Endodermal cell (in vitro differentiated cells): ENCODE measurements around the gene PMEPA1. TPM values are rescaled to one million over a fixed set of nuclear protein-coding genes. Genes with fewer than 3 reads are reported as not detected.

ENCODE experiments used
- DNase-seq: peaks from one replicate; pipeline ENCODE4 v3.0.0-alpha.2; 2017
- H3K27ac ChIP-seq: 2 replicates; pipeline ENCODE4 v1.5.1; 2013; ENCODE audit warnings: mild to moderate bottlenecking, low read depth, low read length, moderate library complexity
- H3K27me3 ChIP-seq: 2 replicates; pipeline ENCODE4 v1.6.1; 2013; ENCODE audit warnings: mild to moderate bottlenecking, low read length, moderate library complexity; ENCODE audit not compliant: insufficient read depth, control insufficient read depth, poor library complexity, severe bottlenecking
- H3K36me3 ChIP-seq: 2 replicates; pipeline ENCODE4 v1.7.0; 2013; ENCODE audit warnings: mild to moderate bottlenecking, low read length, moderate library complexity; ENCODE audit not compliant: control insufficient read depth, insufficient read depth
- H3K4me1 ChIP-seq: one replicate; pipeline ENCODE4 v1.7.0; 2013; ENCODE audit warnings: low read length; ENCODE audit not compliant: control insufficient read depth, insufficient read depth
- H3K4me3 ChIP-seq: 2 replicates; pipeline ENCODE4 v1.5.1; 2013; ENCODE audit warnings: mild to moderate bottlenecking, low read length, moderate library complexity
- H3K9ac ChIP-seq: 2 replicates; pipeline ENCODE4 v1.6.1; 2013; ENCODE audit warnings: mild to moderate bottlenecking, low read length, moderate library complexity; ENCODE audit not compliant: poor library complexity, severe bottlenecking; ENCODE audit errors: extremely low read depth
- H3K9me3 ChIP-seq: 2 replicates; pipeline ENCODE4 v1.6.1; 2013; ENCODE audit warnings: mild to moderate bottlenecking, low read length, moderate library complexity; ENCODE audit not compliant: control insufficient read depth
- H3K27ac Mint-ChIP-seq: 2 replicates; pipeline ENCODE4 v1.8.0; 2020; ENCODE audit warnings: mixed read lengths
- H3K27me3 Mint-ChIP-seq: 2 replicates; pipeline ENCODE4 v1.8.0; 2021; ENCODE audit warnings: mild to moderate bottlenecking, mixed read lengths; ENCODE audit not compliant: insufficient read depth
- H3K36me3 Mint-ChIP-seq: 2 replicates; pipeline ENCODE4 v1.8.0; 2020; ENCODE audit warnings: low read depth, mixed read lengths
- H3K4me1 Mint-ChIP-seq: 2 replicates; pipeline ENCODE4 v1.8.0; 2020; ENCODE audit warnings: mixed read lengths
- H3K4me3 Mint-ChIP-seq: 2 replicates; pipeline ENCODE4 v1.8.0; 2020; ENCODE audit warnings: mild to moderate bottlenecking, moderate library complexity, mixed read lengths
- H3K9me3 Mint-ChIP-seq: 2 replicates; pipeline ENCODE4 v1.8.0; 2020; ENCODE audit warnings: mild to moderate bottlenecking, mixed read lengths
- CTCF ChIP-seq: fragments of 200-600 bp; sonication (generic); conservative IDR thresholded peaks from 2 replicates; pipeline ENCODE4 v1.5.0; 2021; ENCODE audit warnings: antibody characterized with exemption, mild to moderate bottlenecking
- WGBS, 2 experiments: methylation state at CpG; one replicate each; pipeline versions ENCODE4 v1.1.5 to v1.1.7; 2013; ENCODE audit warnings: missing lambda C conversion rate in 2 of 2, mixed read lengths in 1 of 2; ENCODE audit not compliant: insufficient coverage in 1 of 2, insufficient read length in 1 of 2; 5-methylcytosine and 5-hydroxymethylcytosine counted together
- total RNA-seq, 2 donors: library from RNA; stranded (reverse); fragmentation: NEBNext Ultra II Directional in 1 of 2; extraction: Animal tissue kit (Norgen Biotek cat#: 25700) in 1 of 2; gene quantifications; 2 replicates in 1 of 2; 3 replicates in 1 of 2; pipeline ENCODE4 v1.2.1, GENCODE V29; 2021

PMEPA1 gene
- total RNA-seq, 2 donors from 2014 or later = 18.8 to 37.4 TPM

GRCh38 chr20:57628047-57628961 lies 81.5 kb downstream of the PMEPA1 start:
- no peaks in the 10 kb centered on the region for H3K36me3 ChIP-seq
- no peak for DNase-seq
- H3K27ac ChIP-seq = no peak overlapping the region
- no peak overlapping the region for H3K4me3 ChIP-seq
- no peaks in the 10 kb centered on the region for H3K36me3 Mint-ChIP-seq
- peaks cover 34% of the 10 kb centered on the region for H3K9me3 Mint-ChIP-seq
- H3K4me1 Mint-ChIP-seq = no peaks in the 10 kb centered on the region
- peaks cover 12% of the 10 kb centered on the region for H3K27me3 Mint-ChIP-seq
- no peak overlapping the region for H3K9ac ChIP-seq
- 90 to 93% methylated on average over 13 to 29 of the region's 29 CpGs for WGBS, 2 experiments
- H3K4me1 ChIP-seq = no peaks in the 10 kb centered on the region
- H3K4me3 Mint-ChIP-seq = no peak overlapping the region
- no peak overlapping the region for H3K27ac Mint-ChIP-seq
- peaks cover 11% of the 10 kb centered on the region for H3K9me3 ChIP-seq
- no peaks in the 10 kb centered on the region for H3K27me3 ChIP-seq
- TF ChIP-seq CTCF = no peak

GRCh38 chr20:57627339-57627738 lies 82.5 kb downstream of the PMEPA1 start:
- peaks cover 11% of the 10 kb centered on the region for H3K9me3 ChIP-seq
- no peak for TF ChIP-seq CTCF
- no peaks in the 10 kb centered on the region for H3K4me1 ChIP-seq
- no peak overlapping the region for H3K27ac ChIP-seq
- H3K36me3 ChIP-seq = no peaks in the 10 kb centered on the region
- H3K36me3 Mint-ChIP-seq = no peaks in the 10 kb centered on the region
- peaks cover 12% of the 10 kb centered on the region for H3K27me3 Mint-ChIP-seq
- no peak overlapping the region for H3K9ac ChIP-seq
- DNase-seq = no peak
- peaks cover 34% of the 10 kb centered on the region for H3K9me3 Mint-ChIP-seq
- H3K27ac Mint-ChIP-seq = no peak overlapping the region
- 89% methylated on average over 2 of the region's 2 CpGs; no CpG with 5 or more reads in 1 of the 2 experiments for WGBS, 2 experiments
- H3K27me3 ChIP-seq = no peaks in the 10 kb centered on the region
- no peaks in the 10 kb centered on the region for H3K4me1 Mint-ChIP-seq
- H3K4me3 ChIP-seq = no peak overlapping the region
- no peak overlapping the region for H3K4me3 Mint-ChIP-seq

GRCh38 chr20:57625978-57626377 lies 83.8 kb downstream of the PMEPA1 start:
- no peaks in the 10 kb centered on the region for H3K36me3 ChIP-seq
- no peaks in the 10 kb centered on the region for H3K27me3 ChIP-seq
- no peaks in the 10 kb centered on the region for H3K4me1 ChIP-seq
- Mint-ChIP-seq H3K36me3 (no peaks in the 10 kb centered on the region), H3K27me3 (peaks cover 9% of the 10 kb centered on the region), H3K4me3 (no peak overlapping the region), H3K9me3 (peaks cover 34% of the 10 kb centered on the region), H3K4me1 (no peaks in the 10 kb centered on the region), H3K27ac (no peak overlapping the region)
- H3K9ac ChIP-seq = no peak overlapping the region
- TF ChIP-seq CTCF = no peak
- no peak for DNase-seq
- H3K4me3 ChIP-seq = no peak overlapping the region
- 81 to 100% methylated on average over 1 to 2 of the region's 2 CpGs for WGBS, 2 experiments
- peaks cover 11% of the 10 kb centered on the region for H3K9me3 ChIP-seq
- H3K27ac ChIP-seq = no peak overlapping the region
